Mucosa of stomach (tissue), 1 donor: Measurements from ENCODE around the gene FKBP10.
"Not testable (repeated sequence)": the region's sequence is repeated elsewhere in the genome, so short reads cannot be mapped to it uniquely, and the experiment has no call there.

ENCODE experiments used
- H3K27me3 ChIP-seq: one replicate; pipeline ENCODE4 v1.7.0; 2013; ENCODE audit warnings: mild to moderate bottlenecking, low read length; ENCODE audit not compliant: control insufficient read depth, insufficient read depth
- H3K36me3 ChIP-seq: one replicate; pipeline ENCODE4 v1.7.0; 2013; ENCODE audit warnings: low read length; ENCODE audit not compliant: control insufficient read depth, insufficient read depth
- H3K4me1 ChIP-seq: one replicate; pipeline ENCODE4 v1.7.0; 2013; ENCODE audit warnings: mild to moderate bottlenecking, low read length; ENCODE audit not compliant: control insufficient read depth, insufficient read depth
- H3K4me3 ChIP-seq: one replicate; pipeline ENCODE4 v1.7.0; 2013; ENCODE audit warnings: low read length
- H3K9ac ChIP-seq: one replicate; pipeline ENCODE4 v1.7.0; 2013; ENCODE audit warnings: mild to moderate bottlenecking, low read length, moderate library complexity
- H3K9me3 ChIP-seq: one replicate; pipeline ENCODE4 v1.7.0; 2013; ENCODE audit warnings: mild to moderate bottlenecking, low read length, moderate library complexity; ENCODE audit not compliant: control insufficient read depth
- donor health status: Pancreatic carcinoma.

The FKBP10 gene

DNA sequence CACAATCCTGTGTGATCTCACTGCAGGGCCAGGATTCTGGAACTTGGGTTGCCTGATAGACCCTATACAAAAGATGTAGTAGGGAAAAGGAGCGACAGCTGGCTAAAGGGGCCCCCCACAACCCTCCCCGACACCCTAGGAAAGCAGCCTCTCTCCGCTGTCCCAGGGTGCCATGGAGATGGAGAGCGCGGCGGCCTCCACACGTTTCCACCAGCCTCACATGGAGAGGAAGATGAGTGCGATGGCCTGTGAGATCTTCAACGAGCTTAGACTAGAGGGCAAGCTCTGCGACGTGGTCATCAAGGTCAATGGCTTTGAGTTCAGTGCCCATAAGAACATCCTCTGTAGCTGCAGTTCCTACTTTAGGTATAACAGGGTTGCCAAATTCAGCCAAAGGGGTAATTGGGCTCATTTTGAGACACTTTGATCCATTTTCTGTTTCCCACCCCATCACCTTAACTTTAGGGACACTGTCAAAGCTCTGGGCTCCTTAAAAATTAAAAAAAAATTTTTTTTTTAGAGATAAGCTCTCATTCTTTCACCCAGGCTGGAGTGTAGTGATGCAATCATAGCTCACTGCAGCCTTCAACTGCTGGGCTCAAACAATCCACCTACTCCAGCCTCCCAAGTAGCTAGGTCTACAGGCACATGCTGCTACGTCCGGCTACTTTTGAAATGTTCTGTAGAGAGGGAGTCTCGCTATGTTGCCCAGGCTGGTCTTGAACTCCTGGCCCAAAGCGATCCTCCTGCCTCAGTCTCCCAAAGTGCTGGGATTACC lies 25.1 kb downstream of the FKBP10 start, which contains the start of gene KLHL10:
TSS of gene KLHL10 (plus strand) at position 65 of the 778 bp plus-strand sequence. CDS start at position 173, 108 bp downstream.
- Histone ChIP-seq H3K4me3 (no peak within 1 kb of the TSS), H3K9ac (peak within 1 kb of the TSS; percentile 39), H3K36me3 (no peaks in the 10 kb centered on the region), H3K4me1 (peaks cover 5% of the 10 kb centered on the region), H3K27me3 (no peaks in the 10 kb centered on the region), H3K9me3 (no peaks in the 10 kb centered on the region)

DNA sequence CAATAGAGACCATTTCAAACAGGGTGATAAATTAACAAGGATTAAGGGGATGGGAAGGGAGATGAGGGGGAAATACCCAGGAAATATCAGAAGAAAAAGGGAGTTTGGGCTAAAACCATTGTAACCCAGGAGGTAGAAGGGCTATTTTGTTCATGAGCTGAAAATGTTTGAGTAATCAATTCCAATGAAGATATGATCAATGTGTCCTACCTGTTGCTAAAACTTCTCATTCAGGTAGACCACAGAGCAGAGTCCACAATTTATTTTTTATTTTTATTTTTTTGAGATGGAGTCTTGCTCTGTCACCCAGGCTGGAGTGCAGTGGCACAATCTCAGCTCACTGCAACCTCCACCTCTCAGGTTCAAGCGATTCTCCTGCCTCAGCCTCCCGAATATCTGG lies 26.6 kb downstream of the FKBP10 start:
- not testable (repeated sequence) for H3K9ac ChIP-seq, H3K4me3 ChIP-seq, H3K27me3 ChIP-seq, H3K4me1 ChIP-seq, H3K36me3 ChIP-seq, H3K9me3 ChIP-seq

DNA sequence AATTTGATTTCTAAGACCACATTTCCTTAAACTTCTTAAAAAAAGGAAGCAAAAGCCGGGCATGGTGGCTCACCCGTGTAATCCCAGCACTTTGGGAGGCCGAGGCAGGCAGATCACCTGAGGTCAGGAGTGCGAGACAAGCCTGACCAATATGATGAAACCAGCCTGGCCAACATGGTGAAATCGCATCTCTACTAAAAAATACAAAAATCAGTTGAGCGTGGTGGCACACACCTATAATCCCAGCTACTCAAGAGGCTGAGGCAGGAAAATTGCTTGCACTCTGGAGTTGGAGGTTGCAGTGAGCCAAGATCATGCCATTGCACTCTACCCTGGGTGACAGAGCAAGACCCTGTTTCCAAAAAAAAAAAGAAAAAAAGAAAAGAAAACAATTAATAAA lies 28.0 kb downstream of the FKBP10 start:
- not testable (repeated sequence) for H3K4me3 ChIP-seq, H3K9me3 ChIP-seq, H3K4me1 ChIP-seq, H3K36me3 ChIP-seq, H3K27me3 ChIP-seq, H3K9ac ChIP-seq

DNA sequence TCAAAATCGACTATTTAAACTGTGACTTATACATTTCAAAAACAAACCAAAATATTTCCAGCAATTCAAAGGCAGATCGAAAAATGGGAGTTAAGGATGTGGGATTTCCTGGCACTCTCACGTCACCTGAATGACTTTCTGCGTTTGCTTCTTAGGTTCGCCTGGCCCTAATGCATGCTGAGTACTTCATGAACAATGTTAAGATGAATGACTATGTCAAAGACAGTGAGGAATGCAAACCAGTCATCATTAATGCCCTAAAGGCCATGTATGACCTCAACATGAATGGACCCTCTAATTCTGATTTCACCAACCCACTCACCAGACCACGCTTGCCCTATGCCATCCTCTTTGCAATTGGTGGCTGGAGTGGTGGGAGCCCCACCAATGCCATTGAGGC lies 32.2 kb downstream of the FKBP10 start:
- Histone ChIP-seq H3K4me3 (no peak overlapping the region), H3K4me1 (no peaks in the 10 kb centered on the region), H3K9me3 (no peaks in the 10 kb centered on the region), H3K27me3 (no peaks in the 10 kb centered on the region), H3K36me3 (no peaks in the 10 kb centered on the region), H3K9ac (no peak overlapping the region)

DNA sequence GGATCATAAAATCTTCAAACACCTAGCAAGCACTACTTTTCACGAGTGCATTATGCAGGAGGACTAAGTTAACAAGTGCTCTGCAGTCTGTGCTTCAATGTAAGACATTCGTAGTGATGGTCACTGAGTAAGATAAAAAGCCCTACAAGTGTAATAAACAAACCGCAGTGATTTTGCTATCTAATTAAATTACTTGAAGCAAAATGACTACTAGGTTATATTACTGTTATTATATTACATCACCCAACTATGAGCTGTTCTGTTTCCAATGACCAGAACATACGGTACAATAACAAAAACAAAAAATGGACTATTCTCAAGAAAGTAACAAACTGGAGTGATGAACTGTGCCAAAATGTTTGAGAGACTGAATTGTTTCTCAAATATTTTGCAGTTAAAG lies 36.0 kb downstream of the FKBP10 start:
- no peaks in the 10 kb centered on the region for H3K36me3 ChIP-seq
- H3K9ac ChIP-seq, result no peak overlapping the region
- H3K27me3 ChIP-seq, result no peaks in the 10 kb centered on the region
- H3K4me1 ChIP-seq, result no peaks in the 10 kb centered on the region
- no peaks in the 10 kb centered on the region for H3K9me3 ChIP-seq
- H3K4me3 ChIP-seq, result no peak overlapping the region

DNA sequence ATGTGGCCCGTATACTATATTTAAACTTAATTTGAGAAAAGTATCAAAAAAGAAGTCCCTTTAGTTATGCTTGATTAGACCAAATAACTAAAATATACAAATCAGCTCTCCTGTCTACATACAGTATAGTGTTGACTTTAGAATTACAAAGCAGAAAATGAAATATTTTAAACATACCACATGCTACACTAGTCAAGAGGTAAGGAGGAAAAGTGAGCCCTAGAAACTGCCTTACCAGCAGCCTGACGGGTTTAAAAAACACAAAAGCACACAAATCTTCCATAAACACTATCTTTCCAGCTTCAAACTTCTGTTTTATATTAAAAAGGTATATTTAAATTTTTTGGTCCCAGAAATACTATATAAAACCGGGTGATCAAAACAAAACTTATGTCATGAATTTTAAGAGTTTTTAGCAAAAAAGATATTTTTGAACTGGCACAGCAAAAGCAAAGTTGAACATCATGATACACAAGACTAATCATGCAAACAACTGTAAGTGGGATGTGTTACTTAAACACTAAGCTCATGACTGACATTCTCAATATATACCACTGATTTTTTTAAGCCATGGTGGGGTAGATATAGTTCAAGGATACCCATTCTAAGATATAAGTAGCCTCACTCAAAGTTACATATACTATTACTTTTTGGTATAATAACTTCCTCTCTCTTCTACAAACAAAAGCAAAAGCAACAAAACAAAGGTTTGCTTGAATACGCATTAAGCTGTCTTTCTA lies 36.6 kb downstream of the FKBP10 start:
- Histone ChIP-seq H3K27me3 (no peaks in the 10 kb centered on the region), H3K4me3 (no peak overlapping the region), H3K9ac (no peak overlapping the region), H3K4me1 (no peaks in the 10 kb centered on the region), H3K9me3 (no peaks in the 10 kb centered on the region), H3K36me3 (peaks cover 1% of the 10 kb centered on the region)

DNA sequence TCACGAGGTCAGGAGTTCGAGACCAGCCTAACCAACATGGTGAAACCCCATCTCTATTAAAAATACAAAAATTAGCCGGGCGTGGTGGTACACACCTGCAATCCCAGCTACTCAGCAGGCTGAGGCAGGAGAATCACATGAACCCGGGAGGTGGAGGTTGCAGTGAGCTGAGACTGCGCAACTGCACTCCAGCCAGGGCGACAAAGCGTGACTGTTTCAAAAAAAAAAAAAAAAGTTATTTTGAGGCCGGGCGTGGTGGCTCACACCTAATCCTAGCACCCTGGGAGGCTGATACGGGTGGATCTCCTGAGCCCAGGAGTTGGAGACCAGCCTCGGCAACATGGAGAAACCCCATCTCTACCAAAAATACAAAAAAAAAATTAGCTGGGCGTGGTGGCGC lies 38.6 kb downstream of the FKBP10 start:
- not testable (repeated sequence) for H3K9me3 ChIP-seq, H3K36me3 ChIP-seq, H3K27me3 ChIP-seq, H3K4me3 ChIP-seq, H3K9ac ChIP-seq, H3K4me1 ChIP-seq

DNA sequence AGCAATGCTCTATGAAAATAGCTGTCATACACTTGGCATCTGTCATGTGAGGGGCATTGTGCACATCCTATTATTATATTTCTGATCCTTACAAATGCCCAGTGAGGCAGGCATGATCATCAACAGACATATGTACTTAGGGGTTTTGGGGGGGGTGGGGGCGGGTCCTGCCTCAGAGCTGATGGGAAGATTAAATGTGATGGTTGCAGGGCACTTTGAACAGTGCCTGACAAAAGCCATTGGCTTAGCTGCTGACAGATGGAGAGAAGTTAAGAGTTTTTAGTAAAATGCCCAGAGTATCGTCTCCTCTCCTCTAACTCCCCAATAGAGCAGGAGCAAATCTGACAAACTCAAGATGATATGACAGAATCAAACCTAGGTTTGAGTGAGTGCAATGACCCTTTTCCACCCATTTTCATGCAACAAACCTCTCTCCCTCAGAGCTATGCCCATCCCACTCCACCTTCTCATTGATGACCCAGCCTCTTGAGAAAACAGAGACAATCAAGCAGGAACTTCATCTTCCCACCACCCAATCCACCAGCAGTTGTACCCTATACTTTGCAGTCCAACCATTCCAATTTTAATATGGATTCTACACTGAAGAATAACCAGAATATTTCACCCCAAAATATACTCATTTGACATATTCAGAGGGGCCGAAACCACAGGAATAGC lies 47.6 kb downstream of the FKBP10 start:
- no peak overlapping the region for H3K9ac ChIP-seq
- no peaks in the 10 kb centered on the region for H3K9me3 ChIP-seq
- H3K36me3 ChIP-seq, result no peaks in the 10 kb centered on the region
- H3K4me1 ChIP-seq, result peaks cover 15% of the 10 kb centered on the region
- H3K4me3 ChIP-seq, result no peak overlapping the region
- no peaks in the 10 kb centered on the region for H3K27me3 ChIP-seq

DNA sequence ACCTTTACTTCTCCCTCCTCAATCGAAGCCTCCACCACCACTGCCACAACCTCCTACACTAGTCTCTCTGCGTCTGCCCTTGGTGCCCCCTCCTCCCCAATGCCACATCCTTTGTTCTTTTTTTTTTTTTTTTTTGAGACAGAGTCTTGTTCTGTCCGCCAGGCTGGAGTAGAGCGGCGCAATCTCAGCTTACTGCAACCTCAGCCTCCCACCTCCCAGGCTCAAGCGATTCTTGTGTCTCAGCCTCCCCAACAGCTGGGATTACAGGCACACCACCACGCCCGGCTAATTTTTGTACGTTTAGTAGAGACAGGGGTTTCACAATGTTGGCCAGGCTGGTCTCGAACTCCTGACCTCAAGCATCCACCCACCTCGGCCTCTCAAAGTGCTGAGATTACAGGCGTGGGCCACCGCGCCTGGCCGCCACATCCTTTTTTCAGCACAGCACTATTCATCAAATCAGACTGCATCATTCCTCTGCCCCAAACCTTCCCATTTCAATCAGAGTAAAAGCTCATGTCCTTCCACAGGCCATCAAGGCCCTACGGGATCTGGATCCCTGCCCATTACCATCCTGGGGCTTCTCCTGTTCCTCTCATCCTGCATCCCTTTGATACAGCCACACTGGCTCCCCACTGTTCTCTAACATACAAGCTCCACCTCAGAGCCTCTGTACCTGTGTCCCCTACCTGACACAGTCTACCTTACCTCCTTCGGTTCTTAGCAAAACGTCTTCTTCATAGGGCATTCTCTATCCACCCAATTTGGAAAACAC lies 50.5 kb downstream of the FKBP10 start:
- peak overlapping the region; percentile 87 for H3K9ac ChIP-seq
- H3K4me3 ChIP-seq, result peak overlapping the region; percentile 92

DNA sequence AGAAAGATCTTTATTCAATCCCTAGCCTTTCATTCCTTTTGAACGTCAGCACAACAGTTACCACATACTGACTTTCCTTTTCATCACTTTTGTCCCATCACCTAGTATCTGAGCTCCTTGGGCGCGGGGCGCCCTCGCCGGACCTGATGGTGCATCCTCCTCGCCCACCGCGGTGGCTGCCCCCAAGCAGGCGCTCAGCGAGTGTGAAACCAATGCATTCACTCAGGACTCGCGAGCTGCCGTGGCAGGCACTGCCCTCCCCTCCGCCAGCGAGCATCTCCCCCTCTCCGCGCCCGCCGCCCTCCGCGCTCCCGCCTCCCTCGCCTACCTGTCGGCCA lies 51.7 kb downstream of the FKBP10 start:
- H3K4me1 ChIP-seq, result peaks cover 15% of the 10 kb centered on the region
- no peaks in the 10 kb centered on the region for H3K9me3 ChIP-seq
- peak overlapping the region; percentile 92 for H3K4me3 ChIP-seq
- peak overlapping the region; percentile 87 for H3K9ac ChIP-seq
- H3K36me3 ChIP-seq, result peaks cover 3% of the 10 kb centered on the region
- H3K27me3 ChIP-seq, result no peaks in the 10 kb centered on the region

More for the DNA sequence above, 50.5 kb downstream of the FKBP10 start:
- Histone ChIP-seq H3K9me3 (no peaks in the 10 kb centered on the region), H3K36me3 (peaks cover 3% of the 10 kb centered on the region), H3K27me3 (no peaks in the 10 kb centered on the region), H3K4me1 (peaks cover 15% of the 10 kb centered on the region)

DNA sequence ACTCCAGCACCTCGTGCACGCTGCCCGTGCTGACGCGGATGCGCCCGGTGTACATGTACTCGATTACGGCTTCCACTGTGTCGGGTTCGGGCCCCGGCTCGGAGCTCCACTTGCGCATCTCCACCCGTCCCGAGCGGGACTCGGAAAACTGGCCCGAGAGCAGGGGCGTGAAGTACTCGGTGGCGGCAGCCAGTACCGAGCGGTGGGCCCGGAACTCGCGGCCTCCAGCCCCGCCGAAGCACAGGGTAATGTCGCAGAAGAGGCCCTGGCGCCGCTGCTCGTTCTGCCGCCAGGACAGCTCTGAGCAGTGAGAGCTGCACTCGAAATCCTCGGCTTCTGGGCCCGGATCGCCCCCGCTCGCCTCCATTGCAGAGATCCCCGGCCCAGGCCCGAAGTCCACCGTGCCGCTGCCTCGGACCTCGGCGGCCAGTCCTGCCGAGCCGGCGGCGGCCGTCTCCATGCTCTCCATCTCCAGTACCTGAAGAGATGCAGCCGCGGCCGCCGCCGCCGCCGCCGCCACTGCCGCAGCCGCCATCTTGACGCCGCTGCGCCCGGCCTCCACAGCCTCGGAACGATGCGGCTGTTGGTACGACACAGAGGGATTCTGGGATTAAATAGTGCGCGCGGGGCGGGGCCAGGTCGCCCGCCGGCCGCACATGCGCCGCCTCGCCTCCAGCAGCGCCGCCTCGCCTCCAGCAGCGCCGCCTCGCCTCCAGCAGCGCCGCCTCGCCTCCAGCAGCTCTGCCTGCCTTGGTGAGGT lies 52.2 kb downstream of the FKBP10 start, which contains the start of gene KLHL11:
TSS of gene KLHL11 (minus strand) at position 588 of the 760 bp plus-strand sequence. CDS start at position 535, 53 bp downstream.
- peak within 1 kb of the TSS; percentile 92 for H3K4me3 ChIP-seq
- peaks cover 15% of the 10 kb centered on the region for H3K4me1 ChIP-seq
- no peaks in the 10 kb centered on the region for H3K27me3 ChIP-seq
- H3K9me3 ChIP-seq, result no peaks in the 10 kb centered on the region
- peak within 1 kb of the TSS; percentile 87 for H3K9ac ChIP-seq
- H3K36me3 ChIP-seq, result peaks cover 4% of the 10 kb centered on the region
